OCI-LY7 (cell line): Measurements from ENCODE around the gene TMEM247.

Experiments
- CTCF ChIP-seq: fragments of 200-600 bp; sonication (generic); conservative IDR thresholded peaks from 2 replicates; pipeline ENCODE4 v1.5.1; 2014; ENCODE audit warnings: mild to moderate bottlenecking, antibody characterized with exemption, low read length, moderate library complexity, mixed read lengths
- EZH2phosphoT487 ChIP-seq: fragments of 200-600 bp; sonication (generic); IDR thresholded peaks from 2 replicates; pipeline ENCODE4 v1.6.1; 2018; ENCODE audit warnings: low read depth, borderline replicate concordance, mild to moderate bottlenecking, mixed run types, antibody characterized with exemption, low read length, moderate library complexity, mixed read lengths

GRCh38 chr2:46459694-46460093 lies 19.7 kb upstream of the TMEM247 start:
- no peak for TF ChIP-seq CTCF
- TF ChIP-seq EZH2phosphoT487: no peak
